Astrocyte of the cerebellum (primary cell): Measurements from ENCODE around the gene TXNDC11.

Experiments used
- DNase-seq: peaks from one replicate; pipeline ENCODE4 v3.0.0-alpha.2; 2011; ENCODE audit warnings: low read depth
- H3K4me3 ChIP-seq: 2 replicates; pipeline ENCODE4 v1.5.1; 2011; ENCODE audit warnings: mild to moderate bottlenecking, low read depth, low read length, moderate library complexity
- CTCF ChIP-seq: IDR thresholded peaks from 2 replicates; pipeline ENCODE4 v1.5.1; 2012; ENCODE audit warnings: low read length, low read depth, moderate library complexity, mild to moderate bottlenecking; ENCODE audit errors: missing control alignments
- in situ Hi-C: cut with HindIII; loops from 2 replicates; pipeline ENCODE4 v1.10.0; 2017; ENCODE audit warnings: low sequenced_read_pairs

Gene TXNDC11

GRCh38 chr16:11692171-11692570 is 50.5 kb downstream of the TXNDC11 start:
- TF ChIP-seq CTCF, result no peak
- DNase-seq, result no peak
- H3K4me3 ChIP-seq, result no peak overlapping the region
- in situ Hi-C loops, result no loop called here

GRCh38 chr16:11691771-11692170 is 50.9 kb downstream of the TXNDC11 start:
- TF ChIP-seq CTCF, result no peak
- in situ Hi-C loops, result no loop called here
- DNase-seq, result no peak

GRCh38 chr16:11691235-11691634 is 51.4 kb downstream of the TXNDC11 start:
- no peak for TF ChIP-seq CTCF
- DNase-seq, result no peak
- in situ Hi-C loops, result no loop called here
- no peak overlapping the region for H3K4me3 ChIP-seq

More at GRCh38 chr16:11691771-11692170, 50.9 kb downstream of the TXNDC11 start:
- no peak overlapping the region for H3K4me3 ChIP-seq

GRCh38 chr16:11689031-11689840 is 53.4 kb downstream of the TXNDC11 start:
- in situ Hi-C loops, result no loop called here
- no peak for TF ChIP-seq CTCF
- DNase-seq, result no peak
- H3K4me3 ChIP-seq, result no peak overlapping the region

GRCh38 chr16:11688520-11688886 is 54.2 kb downstream of the TXNDC11 start:
- TF ChIP-seq CTCF, result no peak
- in situ Hi-C loops, result no loop called here
- DNase-seq, result no peak
- H3K4me3 ChIP-seq, result no peak overlapping the region

- in situ Hi-C loops, result no loop called here
- no peak overlapping the region for H3K4me3 ChIP-seq
- DNase-seq, result no peak
- no peak for TF ChIP-seq CTCF
Measured at GRCh38 chr16:11687601-11688519, 54.8 kb downstream of the TXNDC11 start.
